Testis (tissue), 3 donors: Measurements from ENCODE around the gene SLC35B2. TPM values are rescaled to one million over a fixed set of nuclear protein-coding genes. Genes with fewer than 3 reads are reported as not detected.

ENCODE experiments used
- DNase-seq: peaks from one replicate; pipeline ENCODE4 v3.0.0-alpha.2; 2019
- H3K27ac ChIP-seq, 2 donors: fragments of 200-600 bp; sonication (generic); one replicate each; pipeline ENCODE4 v1.5.1; 2019
- H3K27me3 ChIP-seq: fragments of 200-600 bp; sonication (generic); one replicate; pipeline ENCODE4 v1.5.1; 2019
- H3K36me3 ChIP-seq: fragments of 200-600 bp; sonication (generic); one replicate; pipeline ENCODE4 v1.5.1; 2017; ENCODE audit warnings: low read depth; ENCODE audit errors: missing control alignments
- H3K4me1 ChIP-seq: fragments of 200-600 bp; sonication (generic); one replicate; pipeline ENCODE4 v1.5.1; 2019
- H3K4me3 ChIP-seq, 2 donors: fragments of 200-600 bp; sonication (generic); one replicate each; pipeline ENCODE4 v1.5.1; 2017 to 2019
- H3K9me3 ChIP-seq: fragments of 200-600 bp; sonication (generic); one replicate; pipeline ENCODE4 v1.5.1; 2017
- POLR2A ChIP-seq: fragments of 450-650 bp; IDR thresholded peaks from one replicate; pipeline ENCODE4 v1.6.1; 2017; ENCODE audit warnings: antibody characterized with exemption, mild to moderate bottlenecking, moderate library complexity
- WGBS, 2 donors: methylation state at CpG; one replicate each; pipeline ENCODE4 v1.1.5; 2018; 5-methylcytosine and 5-hydroxymethylcytosine counted together
- intact Hi-C: fragments of 100-400 bp; cut with DNase I; formaldehyde crosslinking; loops from one replicate; pipeline ENCODE4 v1.15.1; 2023; ENCODE audit warnings: low total_unique reads
- polyA plus RNA-seq: library from polyadenylated mRNA; stranded (reverse); fragments of 350-450 nt; fragmentation: Illumina TruSeq; extraction: RNeasy Lipid Tissue Mini Kit (QIAGEN cat#74804); gene quantifications from one replicate; pipeline ENCODE4 v1.2.3, GENCODE V29; 2014; ENCODE audit warnings: low read depth, low replicate concordance; ENCODE audit not compliant: insufficient read depth
- total RNA-seq, 2 donors: library from RNA; depleted of rRNA; stranded (reverse); fragments of >200 nt; gene quantifications; one replicate each; pipeline ENCODE4 v1.2.3, GENCODE V29; 2016
- TF ChIP-seq, protein P1 (sequence below), 3 experiments: fragments of 450-650 bp in 2 of 3; fragments of 200-600 bp in 1 of 3; sonication (generic) in 1 of 3; IDR thresholded peaks; one replicate each; pipeline ENCODE4 v1.5.1; 2016 to 2019; ENCODE audit warnings: antibody characterized with exemption in 3 of 3, mild to moderate bottlenecking in 2 of 3, moderate library complexity in 1 of 3

SLC35B2 gene
- total and polyA plus RNA-seq, 3 donors from 2014 or later, result 32.1 to 49.8 (median 42.4) TPM

DNA sequence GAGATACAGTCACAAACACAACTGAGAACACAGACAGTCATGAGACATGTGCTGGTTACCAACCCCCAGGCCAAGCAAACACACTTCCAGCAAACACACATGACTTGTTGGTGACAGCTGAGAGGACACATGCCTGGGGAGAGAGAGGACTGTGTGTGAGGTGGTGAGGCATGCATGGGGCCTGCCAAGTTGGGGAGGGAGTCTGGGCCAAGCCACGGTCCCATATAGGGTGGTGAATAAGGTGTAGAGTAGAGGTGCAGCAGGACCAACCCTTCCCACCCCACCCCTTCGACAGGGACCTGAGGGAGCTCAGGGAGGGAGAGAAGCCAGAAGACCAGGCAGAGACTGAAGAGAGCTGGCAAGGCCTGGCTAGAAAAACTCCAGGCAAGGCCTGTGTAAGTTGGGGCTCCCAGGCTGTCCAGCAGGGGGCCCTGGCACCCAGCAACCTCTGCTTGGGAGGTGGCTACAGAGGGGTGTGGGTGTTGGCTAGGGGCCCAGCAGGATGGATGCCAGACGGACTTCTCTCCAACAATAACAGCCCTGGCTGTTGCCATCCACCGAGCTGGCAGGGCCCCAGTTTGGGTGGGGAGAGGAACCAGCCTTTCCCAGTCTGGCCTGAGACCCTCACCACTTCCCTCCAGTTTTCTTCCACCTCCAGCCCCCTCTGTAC is 35.9 kb downstream of the SLC35B2 start:
- peaks cover 74% of the 10 kb centered on the region for H3K4me1 ChIP-seq
- no peaks in the 10 kb centered on the region for H3K9me3 ChIP-seq
- intact Hi-C loops, result no loop called here
- H3K36me3 ChIP-seq, result no peaks in the 10 kb centered on the region
- peak overlapping the region; percentile 49 to 82 for H3K27ac ChIP-seq
- H3K27me3 ChIP-seq, result no peaks in the 10 kb centered on the region
- DNase-seq, result peak; percentile 81
- no peak overlapping the region for H3K4me3 ChIP-seq
- TF ChIP-seq POLR2A, result no peak
- TF ChIP-seq, protein P1, sequence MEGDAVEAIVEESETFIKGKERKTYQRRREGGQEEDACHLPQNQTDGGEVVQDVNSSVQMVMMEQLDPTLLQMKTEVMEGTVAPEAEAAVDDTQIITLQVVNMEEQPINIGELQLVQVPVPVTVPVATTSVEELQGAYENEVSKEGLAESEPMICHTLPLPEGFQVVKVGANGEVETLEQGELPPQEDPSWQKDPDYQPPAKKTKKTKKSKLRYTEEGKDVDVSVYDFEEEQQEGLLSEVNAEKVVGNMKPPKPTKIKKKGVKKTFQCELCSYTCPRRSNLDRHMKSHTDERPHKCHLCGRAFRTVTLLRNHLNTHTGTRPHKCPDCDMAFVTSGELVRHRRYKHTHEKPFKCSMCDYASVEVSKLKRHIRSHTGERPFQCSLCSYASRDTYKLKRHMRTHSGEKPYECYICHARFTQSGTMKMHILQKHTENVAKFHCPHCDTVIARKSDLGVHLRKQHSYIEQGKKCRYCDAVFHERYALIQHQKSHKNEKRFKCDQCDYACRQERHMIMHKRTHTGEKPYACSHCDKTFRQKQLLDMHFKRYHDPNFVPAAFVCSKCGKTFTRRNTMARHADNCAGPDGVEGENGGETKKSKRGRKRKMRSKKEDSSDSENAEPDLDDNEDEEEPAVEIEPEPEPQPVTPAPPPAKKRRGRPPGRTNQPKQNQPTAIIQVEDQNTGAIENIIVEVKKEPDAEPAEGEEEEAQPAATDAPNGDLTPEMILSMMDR (IDR thresholded peaks at IDR 0.05), result peak; percentile 55 to 65 (median 58)
- WGBS, 2 donors, result 26 to 50% methylated on average over 2 to 4 of the region's 4 CpGs

DNA sequence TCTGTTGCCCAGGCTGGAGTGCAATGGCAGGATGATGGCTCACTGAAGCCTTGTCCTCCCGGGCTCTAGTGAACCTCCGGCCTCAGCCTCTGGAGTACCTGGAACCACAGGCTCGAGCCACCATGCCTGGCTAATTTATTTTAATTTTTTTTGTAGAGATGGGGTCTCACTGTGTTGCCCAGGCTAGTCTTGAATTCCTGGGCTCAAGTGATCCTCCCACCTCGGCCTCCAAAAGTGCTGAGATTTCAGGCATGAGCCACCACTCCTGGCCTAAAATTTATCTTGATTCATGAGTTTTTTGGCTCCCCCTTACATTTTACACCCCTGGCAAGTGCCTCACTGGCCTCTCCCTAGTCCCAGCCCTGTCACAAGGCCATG is 36.4 kb downstream of the SLC35B2 start:
- DNase-seq, result no peak
- no peaks in the 10 kb centered on the region for H3K36me3 ChIP-seq
- TF ChIP-seq POLR2A, result no peak
- TF ChIP-seq, protein P1 (IDR thresholded peaks at IDR 0.05), result no peak
- peaks cover 68% of the 10 kb centered on the region for H3K4me1 ChIP-seq
- WGBS, 2 donors, result 79 to 83% methylated on average over 4 of the region's 4 CpGs
- H3K9me3 ChIP-seq, result no peaks in the 10 kb centered on the region
- peak overlapping the region; percentile 49 to 82 for H3K27ac ChIP-seq
- intact Hi-C loops, result no loop called here
- H3K4me3 ChIP-seq, result no peak overlapping the region
- H3K27me3 ChIP-seq, result no peaks in the 10 kb centered on the region

DNA sequence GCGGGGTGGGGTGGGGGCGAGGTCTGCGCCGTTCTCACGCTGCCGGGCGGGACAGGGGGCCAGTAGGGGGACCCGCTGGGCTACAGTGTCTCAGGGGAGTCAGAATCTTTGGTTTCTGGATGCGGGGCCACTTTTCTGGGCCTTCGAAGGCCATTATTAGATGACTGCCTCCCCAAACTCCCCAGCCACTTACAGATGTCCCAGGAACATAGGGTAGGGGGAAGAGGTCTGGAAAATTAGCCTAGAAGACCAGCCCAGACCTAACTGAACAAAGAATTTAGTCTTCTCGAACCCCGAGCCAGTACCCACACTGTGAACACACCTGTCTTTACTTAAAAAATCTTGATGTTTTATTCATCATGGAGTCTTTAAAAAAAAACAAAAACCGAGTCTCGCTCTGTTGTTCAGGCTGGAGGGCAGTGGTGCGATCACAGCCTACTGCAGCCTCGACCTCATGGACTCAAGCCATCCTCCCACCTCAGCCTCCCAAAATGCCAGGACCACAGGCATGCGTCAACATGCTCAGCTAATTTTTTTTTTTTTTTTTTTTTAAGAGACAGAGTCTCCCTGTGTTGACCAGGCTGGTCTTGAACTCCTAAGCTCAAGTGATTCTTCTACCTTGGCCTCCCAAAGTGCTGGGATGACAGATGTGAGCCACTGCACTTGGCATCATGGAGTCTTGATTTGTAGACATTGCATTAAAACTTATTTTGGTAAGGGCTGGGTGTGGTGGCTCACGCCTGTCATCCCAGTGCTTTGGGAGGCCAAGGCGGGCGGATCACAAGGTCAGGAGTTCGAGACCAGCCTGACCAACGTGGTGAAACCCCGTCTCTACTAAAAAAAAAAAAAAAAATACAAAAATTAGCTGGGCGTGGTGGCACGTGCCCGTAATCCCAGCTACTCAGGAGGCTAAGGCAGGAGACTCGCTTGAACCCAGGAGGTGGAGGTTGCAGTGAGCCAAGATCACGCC is 37.2 kb downstream of the SLC35B2 start:
- TF ChIP-seq POLR2A, result no peak
- TF ChIP-seq, protein P1 (IDR thresholded peaks at IDR 0.05), result no peak
- no peaks in the 10 kb centered on the region for H3K9me3 ChIP-seq
- intact Hi-C loops, result no loop called here
- no peak for DNase-seq
- 51 to 64% methylated on average over 20 to 28 of the region's 28 CpGs for WGBS, 2 donors
- H3K4me1 ChIP-seq, result peaks cover 63% of the 10 kb centered on the region
- H3K27me3 ChIP-seq, result no peaks in the 10 kb centered on the region
- H3K36me3 ChIP-seq, result no peaks in the 10 kb centered on the region
- H3K27ac ChIP-seq, result peak overlapping the region; percentile 65 to 92
- H3K4me3 ChIP-seq, result peak overlapping the region; percentile 36 to 63

DNA sequence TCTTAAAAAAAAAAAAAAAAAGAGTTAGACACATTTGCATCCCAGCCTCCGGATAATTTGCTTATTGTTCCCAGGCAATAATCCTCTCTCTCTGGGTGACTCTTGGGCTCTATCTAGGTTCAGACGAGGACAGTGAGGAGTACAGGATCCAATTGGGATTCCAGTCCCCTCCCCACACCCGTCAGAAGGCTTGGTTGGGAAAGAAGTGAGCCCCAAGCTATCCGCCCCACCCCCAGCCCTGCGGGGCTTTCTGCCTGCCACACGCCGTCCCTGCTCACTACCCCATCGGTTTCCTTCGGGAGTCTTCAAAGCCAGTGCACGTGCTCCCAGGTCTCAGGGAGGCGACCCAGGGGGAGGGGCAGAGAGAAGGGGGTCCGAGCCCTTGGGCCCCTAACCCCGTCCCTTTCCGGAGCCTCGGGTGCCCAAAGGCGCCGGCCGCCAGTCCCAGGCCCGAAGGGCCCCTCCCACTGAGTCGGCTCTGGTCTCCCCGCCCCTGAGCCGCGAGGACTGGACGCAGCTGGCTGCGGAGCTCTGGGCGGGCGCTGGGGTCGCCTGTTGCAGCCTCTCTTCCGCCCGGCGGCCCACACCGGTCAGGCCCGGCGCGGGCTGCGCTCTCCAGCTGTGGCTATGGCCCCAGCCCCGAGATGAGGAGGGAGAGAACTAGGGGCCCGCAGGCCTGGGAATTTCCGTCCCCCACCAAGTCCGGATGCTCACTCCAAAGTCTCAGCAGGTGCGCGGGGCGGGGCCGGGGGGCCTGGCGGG is 38.1 kb downstream of the SLC35B2 start:
- intact Hi-C loops, result no loop called here
- H3K4me1 ChIP-seq, result peaks cover 54% of the 10 kb centered on the region

More for the DNA sequence above, 38.1 kb downstream of the SLC35B2 start:
- H3K27me3 ChIP-seq, result no peaks in the 10 kb centered on the region
- WGBS, 2 donors, result 0 to 3% methylated on average over 3 to 29 of the region's 45 CpGs
- DNase-seq, result peak; percentile 82
- H3K27ac ChIP-seq, result peak overlapping the region; percentile 65 to 92
- H3K9me3 ChIP-seq, result no peaks in the 10 kb centered on the region
- no peaks in the 10 kb centered on the region for H3K36me3 ChIP-seq
- H3K4me3 ChIP-seq, result peak overlapping the region; percentile 36 to 63
- no peak for TF ChIP-seq POLR2A
- TF ChIP-seq, protein P1 (IDR thresholded peaks at IDR 0.05), result no peak
